Astrocyte of the cerebellum (primary cell): ENCODE data around the gene KRT3.

Source experiments
- DNase-seq: peaks from one replicate; pipeline ENCODE4 v3.0.0-alpha.2; 2011; ENCODE audit warnings: low read depth
- H3K4me3 ChIP-seq: 2 replicates; pipeline ENCODE4 v1.5.1; 2011; ENCODE audit warnings: mild to moderate bottlenecking, low read depth, low read length, moderate library complexity
- in situ Hi-C: cut with HindIII; loops from 2 replicates; pipeline ENCODE4 v1.10.0; 2017; ENCODE audit warnings: low sequenced_read_pairs
- TF ChIP-seq, protein P1 (sequence below): IDR thresholded peaks from 2 replicates; pipeline ENCODE4 v1.5.1; 2012; ENCODE audit warnings: low read length, low read depth, moderate library complexity, mild to moderate bottlenecking; ENCODE audit errors: missing control alignments

KRT3 gene

DNA sequence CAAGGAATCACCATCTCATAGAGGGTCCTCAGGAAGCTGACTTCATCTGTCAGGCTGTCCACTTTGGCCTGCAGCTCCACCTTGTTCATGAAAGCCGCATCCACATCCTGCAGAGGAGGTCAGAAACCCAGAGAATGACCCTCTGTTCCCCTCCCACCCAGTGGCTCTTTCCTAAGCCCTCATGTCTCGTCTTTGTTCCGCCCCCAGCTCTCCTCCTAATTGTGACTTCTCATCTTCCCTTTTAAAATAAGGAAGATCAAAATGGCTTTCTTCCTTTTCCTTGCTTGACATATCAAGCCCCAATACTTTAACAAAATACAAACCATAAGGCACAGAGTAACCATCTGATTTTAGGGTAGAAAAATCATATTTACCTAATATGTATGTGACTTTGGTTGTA lies 23.1 kb downstream of the KRT3 start:
- no peak for DNase-seq
- H3K4me3 ChIP-seq, result no peak overlapping the region
- in situ Hi-C loops, result no loop called here
- TF ChIP-seq, protein P1, sequence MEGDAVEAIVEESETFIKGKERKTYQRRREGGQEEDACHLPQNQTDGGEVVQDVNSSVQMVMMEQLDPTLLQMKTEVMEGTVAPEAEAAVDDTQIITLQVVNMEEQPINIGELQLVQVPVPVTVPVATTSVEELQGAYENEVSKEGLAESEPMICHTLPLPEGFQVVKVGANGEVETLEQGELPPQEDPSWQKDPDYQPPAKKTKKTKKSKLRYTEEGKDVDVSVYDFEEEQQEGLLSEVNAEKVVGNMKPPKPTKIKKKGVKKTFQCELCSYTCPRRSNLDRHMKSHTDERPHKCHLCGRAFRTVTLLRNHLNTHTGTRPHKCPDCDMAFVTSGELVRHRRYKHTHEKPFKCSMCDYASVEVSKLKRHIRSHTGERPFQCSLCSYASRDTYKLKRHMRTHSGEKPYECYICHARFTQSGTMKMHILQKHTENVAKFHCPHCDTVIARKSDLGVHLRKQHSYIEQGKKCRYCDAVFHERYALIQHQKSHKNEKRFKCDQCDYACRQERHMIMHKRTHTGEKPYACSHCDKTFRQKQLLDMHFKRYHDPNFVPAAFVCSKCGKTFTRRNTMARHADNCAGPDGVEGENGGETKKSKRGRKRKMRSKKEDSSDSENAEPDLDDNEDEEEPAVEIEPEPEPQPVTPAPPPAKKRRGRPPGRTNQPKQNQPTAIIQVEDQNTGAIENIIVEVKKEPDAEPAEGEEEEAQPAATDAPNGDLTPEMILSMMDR, result no peak

DNA sequence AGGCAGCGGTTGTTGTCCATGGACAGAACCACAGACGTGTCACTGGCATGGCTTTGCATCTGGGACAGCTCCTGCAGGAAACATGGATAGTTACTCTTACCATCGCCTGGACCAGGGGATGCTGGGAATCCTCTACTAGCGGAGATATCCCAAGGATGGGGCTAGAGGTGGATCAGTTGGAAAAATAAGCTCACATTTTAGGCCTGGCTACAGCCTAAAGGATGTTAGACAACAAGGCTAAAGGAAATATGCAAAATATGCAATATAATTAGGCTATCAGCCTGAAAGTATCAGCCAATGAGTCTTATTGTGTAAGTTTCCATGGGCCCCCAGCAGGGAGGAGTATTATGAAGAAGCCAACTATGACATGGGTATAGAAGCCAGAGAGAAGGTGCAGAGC lies 23.7 kb downstream of the KRT3 start:
- DNase-seq, result no peak
- H3K4me3 ChIP-seq, result no peak overlapping the region
- TF ChIP-seq, protein P1, result no peak
- in situ Hi-C loops, result no loop called here

DNA sequence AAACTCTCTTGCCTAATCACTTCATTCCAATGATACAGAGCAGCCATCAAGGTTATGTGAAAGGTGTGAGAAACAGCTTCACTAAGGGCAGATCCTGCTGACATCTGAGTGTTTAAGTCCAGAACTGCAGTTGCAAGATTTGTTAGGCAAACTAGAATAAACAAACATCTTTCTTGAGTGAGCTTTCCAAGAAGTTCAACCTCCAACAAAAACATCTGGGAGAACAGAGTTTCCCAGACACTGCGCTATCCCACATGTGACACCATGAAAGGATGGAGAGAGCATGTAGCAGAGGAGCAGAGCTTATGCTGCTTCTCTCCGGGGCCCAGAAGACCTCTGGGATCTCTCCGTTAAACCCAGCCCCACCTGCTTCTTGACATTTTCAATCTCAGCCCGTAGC lies 24.4 kb downstream of the KRT3 start:
- H3K4me3 ChIP-seq, result no peak overlapping the region
- in situ Hi-C loops, result no loop called here
- DNase-seq, result no peak
- TF ChIP-seq, protein P1, result no peak

DNA sequence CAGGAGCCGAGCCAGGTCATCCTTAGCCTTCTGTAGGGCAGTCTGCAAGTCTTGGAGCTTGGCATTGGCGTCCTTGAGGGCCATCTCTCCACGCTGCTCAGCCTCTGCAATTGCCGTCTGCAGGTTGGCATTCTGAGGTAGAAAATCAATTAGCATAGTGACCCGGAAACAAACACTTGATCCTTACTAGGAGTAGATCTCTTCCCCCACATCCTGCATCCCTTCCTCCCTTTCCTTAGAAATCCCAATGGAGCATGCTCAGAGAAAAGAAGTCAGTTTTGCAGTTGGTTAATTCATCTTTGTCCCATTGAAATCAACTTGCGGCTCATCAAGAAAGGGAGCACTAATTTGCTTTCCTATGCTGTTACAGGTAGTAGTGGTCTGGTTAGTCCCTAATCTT lies 24.8 kb downstream of the KRT3 start:
- H3K4me3 ChIP-seq, result no peak overlapping the region
- TF ChIP-seq, protein P1, result no peak
- no peak for DNase-seq
- in situ Hi-C loops, result no loop called here

DNA sequence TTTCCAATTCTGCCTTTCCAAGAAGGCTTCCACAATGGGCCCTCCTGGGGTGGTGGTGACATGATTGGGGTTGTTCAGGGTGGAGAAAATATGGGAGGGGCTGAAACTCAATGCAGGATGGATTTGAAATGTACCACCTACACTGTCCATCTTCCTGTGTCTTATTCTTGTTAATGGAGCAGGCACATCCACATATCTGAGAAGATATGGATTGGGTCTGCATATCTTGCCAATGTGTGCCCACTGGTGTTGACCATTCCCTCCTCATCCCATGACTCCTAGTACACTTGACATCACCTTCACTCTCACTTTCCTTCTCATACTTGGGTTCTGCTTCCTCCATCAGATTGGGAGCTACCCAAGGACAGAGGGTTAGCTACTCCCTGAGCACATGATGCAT lies 26.0 kb downstream of the KRT3 start:
- no peak for DNase-seq
- in situ Hi-C loops, result no loop called here
- H3K4me3 ChIP-seq, result no peak overlapping the region
- TF ChIP-seq, protein P1, result no peak

DNA sequence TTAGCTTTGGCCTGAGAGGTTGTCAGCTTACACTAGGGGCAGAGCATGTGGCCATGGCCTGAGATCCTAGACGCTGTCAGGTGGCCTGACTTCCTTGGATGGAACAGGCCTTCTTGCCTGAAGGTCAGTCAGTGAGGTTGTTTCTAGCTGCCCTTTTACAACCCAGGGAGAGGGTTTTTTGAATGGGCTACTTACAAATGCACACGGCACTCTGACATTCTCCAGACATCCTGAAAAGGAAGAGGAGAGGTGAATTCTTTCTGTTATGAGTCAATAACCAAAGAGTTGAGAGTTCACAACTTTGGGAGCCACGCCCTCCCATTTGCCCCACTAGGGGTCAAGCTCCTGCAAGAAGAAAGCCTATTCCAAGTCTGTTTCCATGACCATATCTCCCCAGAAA lies 26.6 kb downstream of the KRT3 start:
- in situ Hi-C loops, result no loop called here
- no peak overlapping the region for H3K4me3 ChIP-seq
- DNase-seq, result no peak
- TF ChIP-seq, protein P1, result no peak
